Sigmoid colon (tissue), 7 donors: Measurements from ENCODE around the gene CBR3. TPM values are rescaled to one million over a fixed set of nuclear protein-coding genes. Genes with fewer than 3 reads are reported as not detected.
"Not testable (repeated sequence)": the region's sequence is repeated elsewhere in the genome, so short reads cannot be mapped to it uniquely, and the experiment has no call there.

Source experiments
- DNase-seq: peaks from one replicate; pipeline ENCODE4 v3.0.0-alpha.2; 2019
- H3K27ac ChIP-seq, 4 donors: fragments of 200-600 bp; sonication (generic); one replicate each; pipeline ENCODE4 v1.5.1; 2016 to 2019; ENCODE audit warnings: mild to moderate bottlenecking in 1 of 4
- H3K27me3 ChIP-seq, 3 donors: fragments of 200-600 bp; sonication (generic); one replicate each; pipeline ENCODE4 v1.5.1; 2019; ENCODE audit warnings: mild to moderate bottlenecking in 1 of 3
- H3K36me3 ChIP-seq, 4 donors: fragments of 200-600 bp; sonication (generic); one replicate each; pipeline ENCODE4 v1.5.1; 2016 to 2019
- H3K4me1 ChIP-seq, 4 donors: fragments of 200-600 bp; sonication (generic); one replicate each; pipeline ENCODE4 v1.5.1; 2017 to 2019
- H3K4me3 ChIP-seq, 4 donors: fragments of 200-600 bp; sonication (generic); one replicate each; pipeline ENCODE4 v1.5.1; 2017 to 2019; ENCODE audit warnings: mild to moderate bottlenecking in 2 of 4, moderate library complexity in 1 of 4
- H3K9me3 ChIP-seq, 4 donors: fragments of 200-600 bp in 3 of 4; sonication (generic) in 3 of 4; one replicate each; pipeline versions ENCODE4 v1.5.1 to v1.6.1; 2013 to 2019
- EP300 ChIP-seq, 4 donors: sonication (generic); formaldehyde crosslinking; IDR thresholded peaks; one replicate each; pipeline ENCODE4 v1.6.1; 2017; ENCODE audit warnings: antibody characterized with exemption in 4 of 4
- POLR2A ChIP-seq, 2 donors: fragments of 450-650 bp; IDR thresholded peaks; one replicate each; pipeline ENCODE4 v1.6.1; 2016; ENCODE audit warnings: antibody characterized with exemption in 2 of 2, mild to moderate bottlenecking in 2 of 2, moderate library complexity in 2 of 2
- POLR2AphosphoS5 ChIP-seq, 4 donors: sonication (generic); formaldehyde crosslinking; IDR thresholded peaks; one replicate each; pipeline ENCODE4 v1.6.1; 2017; ENCODE audit warnings: antibody characterized with exemption in 4 of 4
- WGBS, 2 donors: extraction: QIAGEN DNeasy Blood & Tissue Kit; methylation state at CpG; one replicate each; pipeline ENCODE4 v1.1.7; 2013; 5-methylcytosine and 5-hydroxymethylcytosine counted together
- intact Hi-C: fragments of 100-400 bp; cut with DNase I; formaldehyde crosslinking; loops from one replicate; pipeline ENCODE4 v1.15.1; 2023
- polyA plus RNA-seq, 3 donors: library from polyadenylated mRNA; stranded (reverse); fragments of 200-250 nt; gene quantifications; one replicate each; pipeline ENCODE4 v1.2.3, GENCODE V29; 2013
- total RNA-seq, 4 donors: library from RNA; depleted of rRNA; stranded (reverse); fragments of >200 nt; gene quantifications; one replicate each; pipeline ENCODE4 v1.1.0, GENCODE V29; 2016
- TF ChIP-seq, protein P1 (sequence below), 4 experiments: fragments of 450-650 bp in 3 of 4; fragments of 200-600 bp in 1 of 4; IDR thresholded peaks; one replicate each; pipeline ENCODE4 v1.5.1; 2016 to 2019; ENCODE audit warnings: antibody characterized with exemption in 4 of 4, mild to moderate bottlenecking in 3 of 4, moderate library complexity in 2 of 4
- donor health status: healthy with polysubstance abuse.
- donor health status: Bipolar disorder and iron deficiency.
- donor health status: healthy.

CBR3 gene
- total and polyA plus RNA-seq, 7 donors = 2.3 to 17.8 (median 10.2) TPM

DNA sequence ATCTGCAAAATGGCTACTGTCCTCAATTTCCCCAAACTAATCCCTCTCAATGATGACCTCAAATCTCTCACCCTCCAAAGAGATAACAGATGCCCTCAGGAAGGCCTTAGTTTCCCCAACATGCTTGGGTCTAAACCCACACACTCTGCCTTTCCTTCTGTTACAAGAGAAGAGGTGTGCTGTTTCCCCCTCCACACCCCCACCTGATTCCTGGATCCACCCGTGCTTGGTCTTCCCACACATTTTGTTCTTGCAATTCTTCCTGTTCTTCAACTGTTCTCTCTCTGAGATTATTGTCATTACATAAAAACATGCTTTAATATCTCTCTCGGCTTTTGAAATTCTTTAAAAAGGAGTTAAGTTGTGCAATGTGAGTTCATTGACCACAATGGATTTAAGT is 5.7 kb upstream of the CBR3 start:
- intact Hi-C loops = no loop called here
- Histone ChIP-seq H3K27me3 (no peaks in the 10 kb centered on the region), H3K4me3 (no peak overlapping the region), H3K27ac (peak overlapping the region in 2 of 4 donors; percentile 70), H3K4me1 (peaks cover 0 to 14% (median 11%) of the 10 kb centered on the region in 4 donors), H3K36me3 (no peaks in the 10 kb centered on the region), H3K9me3 (no peaks in the 10 kb centered on the region)
- peak; percentile 11 for DNase-seq
- 61 to 66% methylated on average over 2 of the region's 2 CpGs for WGBS, 2 donors
- TF ChIP-seq, protein P1, sequence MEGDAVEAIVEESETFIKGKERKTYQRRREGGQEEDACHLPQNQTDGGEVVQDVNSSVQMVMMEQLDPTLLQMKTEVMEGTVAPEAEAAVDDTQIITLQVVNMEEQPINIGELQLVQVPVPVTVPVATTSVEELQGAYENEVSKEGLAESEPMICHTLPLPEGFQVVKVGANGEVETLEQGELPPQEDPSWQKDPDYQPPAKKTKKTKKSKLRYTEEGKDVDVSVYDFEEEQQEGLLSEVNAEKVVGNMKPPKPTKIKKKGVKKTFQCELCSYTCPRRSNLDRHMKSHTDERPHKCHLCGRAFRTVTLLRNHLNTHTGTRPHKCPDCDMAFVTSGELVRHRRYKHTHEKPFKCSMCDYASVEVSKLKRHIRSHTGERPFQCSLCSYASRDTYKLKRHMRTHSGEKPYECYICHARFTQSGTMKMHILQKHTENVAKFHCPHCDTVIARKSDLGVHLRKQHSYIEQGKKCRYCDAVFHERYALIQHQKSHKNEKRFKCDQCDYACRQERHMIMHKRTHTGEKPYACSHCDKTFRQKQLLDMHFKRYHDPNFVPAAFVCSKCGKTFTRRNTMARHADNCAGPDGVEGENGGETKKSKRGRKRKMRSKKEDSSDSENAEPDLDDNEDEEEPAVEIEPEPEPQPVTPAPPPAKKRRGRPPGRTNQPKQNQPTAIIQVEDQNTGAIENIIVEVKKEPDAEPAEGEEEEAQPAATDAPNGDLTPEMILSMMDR (IDR thresholded peaks at IDR 0.05) = no peak
- TF ChIP-seq POLR2A (IDR thresholded peaks at IDR 0.05) = no peak
- TF ChIP-seq POLR2AphosphoS5 (IDR thresholded peaks at IDR 0.05) = no peak
- TF ChIP-seq EP300 (IDR thresholded peaks at IDR 0.05) = no peak

DNA sequence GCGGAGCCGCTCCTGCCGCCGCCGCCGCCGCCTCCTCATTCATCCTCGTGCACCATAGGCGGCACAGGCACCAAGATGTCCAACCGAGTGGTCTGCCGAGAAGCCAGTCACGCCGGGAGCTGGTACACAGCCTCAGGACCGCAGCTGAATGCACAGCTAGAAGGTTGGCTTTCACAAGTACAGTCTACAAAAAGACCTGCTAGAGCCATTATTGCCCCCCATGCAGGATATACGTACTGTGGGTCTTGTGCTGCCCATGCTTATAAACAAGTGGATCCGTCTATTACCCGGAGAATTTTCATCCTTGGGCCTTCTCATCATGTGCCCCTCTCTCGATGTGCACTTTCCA is 4.5 kb upstream of the CBR3 start:
- WGBS, 2 donors = 19 to 22% methylated on average over 10 to 11 of the region's 18 CpGs
- peak; percentile 32 for DNase-seq

GRCh38 chr21:36130839-36131238 is 4.0 kb upstream of the CBR3 start:
- H3K9me3 ChIP-seq, DNase-seq, H3K4me3 ChIP-seq, intact Hi-C loops, H3K36me3 ChIP-seq, H3K27me3 ChIP-seq, H3K27ac ChIP-seq: not testable (repeated sequence)
- WGBS, 2 donors = 91 to 93% methylated on average over 5 of the region's 5 CpGs
- H3K4me1 ChIP-seq = peaks cover 0 to 21% (median 16%) of the 10 kb centered on the region in 4 donors

More for the DNA sequence above, 4.5 kb upstream of the CBR3 start:
- H3K36me3 ChIP-seq, intact Hi-C loops, H3K9me3 ChIP-seq, H3K27me3 ChIP-seq: not testable (repeated sequence)
- Histone ChIP-seq H3K4me3 (peak overlapping the region; percentile 38 to 63 (median 59)), H3K4me1 (peaks cover 0 to 21% (median 17%) of the 10 kb centered on the region in 4 donors), H3K27ac (peak overlapping the region in 2 of 4 donors; percentile 70)

GRCh38 chr21:36132696-36133095 is 2.2 kb upstream of the CBR3 start:
- intact Hi-C loops = no loop called here
- Histone ChIP-seq H3K36me3 (no peaks in the 10 kb centered on the region), H3K27ac (no peak overlapping the region), H3K4me1 (peaks cover 0 to 22% (median 21%) of the 10 kb centered on the region in 4 donors), H3K9me3 (no peaks in the 10 kb centered on the region), H3K4me3 (no peak overlapping the region), H3K27me3 (no peaks in the 10 kb centered on the region)
- peak; percentile 74 for DNase-seq
- no peak for TF ChIP-seq POLR2A (IDR thresholded peaks at IDR 0.05)
- TF ChIP-seq POLR2AphosphoS5 (IDR thresholded peaks at IDR 0.05) = no peak
- TF ChIP-seq, protein P1 (IDR thresholded peaks at IDR 0.05) = no peak
- TF ChIP-seq EP300 (IDR thresholded peaks at IDR 0.05) = no peak
- WGBS, 2 donors = 55 to 77% methylated on average over 8 of the region's 8 CpGs

DNA sequence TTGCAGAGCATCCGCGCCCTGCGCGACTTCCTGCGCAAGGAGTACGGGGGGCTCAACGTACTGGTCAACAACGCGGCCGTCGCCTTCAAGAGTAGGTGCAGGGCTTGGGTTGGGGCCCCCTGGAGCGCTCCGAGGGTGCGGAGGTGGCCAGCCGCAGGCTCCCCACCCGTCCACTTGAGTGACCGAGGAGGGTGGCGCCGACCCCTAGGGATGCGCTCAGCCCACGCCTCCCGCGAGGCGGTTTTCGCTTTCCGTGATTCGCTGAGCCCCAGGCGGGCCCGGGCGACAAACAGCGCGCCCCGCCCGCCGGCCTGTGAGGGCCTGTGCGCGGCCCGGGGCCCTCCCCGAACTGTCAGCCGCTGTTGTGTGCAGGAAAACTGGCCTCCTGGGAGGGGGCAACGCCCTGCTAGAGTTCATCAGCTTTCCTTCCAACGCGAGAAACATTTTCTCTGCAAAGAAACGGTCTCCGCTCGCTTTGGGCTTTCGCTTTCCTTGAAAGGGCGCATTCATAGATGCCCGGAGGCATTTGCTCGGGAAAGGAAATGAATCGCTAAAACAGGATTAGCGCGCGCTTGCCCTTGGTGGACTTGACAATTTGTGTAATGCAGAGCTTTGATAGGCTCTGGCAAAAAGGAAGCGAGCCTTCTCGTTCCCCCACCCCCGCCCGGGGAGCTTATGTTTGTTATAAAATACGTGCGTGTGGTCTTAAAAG is 668 bp downstream of the CBR3 start:
- DNase-seq = peak; percentile 88
- peaks cover 0 to 4% (median 0%) of the 10 kb centered on the region in 4 donors for H3K36me3 ChIP-seq
- peak overlapping the region; percentile 56 to 72 (median 62) for H3K4me3 ChIP-seq
- no peaks in the 10 kb centered on the region for H3K27me3 ChIP-seq
- no peaks in the 10 kb centered on the region for H3K9me3 ChIP-seq
- peak; percentile 37 to 62 for TF ChIP-seq POLR2A (IDR thresholded peaks at IDR 0.05)
- peak; percentile 69 to 92 (median 86) for TF ChIP-seq POLR2AphosphoS5 (IDR thresholded peaks at IDR 0.05)
- TF ChIP-seq EP300 (IDR thresholded peaks at IDR 0.05) = no peak
- TF ChIP-seq, protein P1 (IDR thresholded peaks at IDR 0.05) = no peak
- 0% methylated on average over 60 of the region's 60 CpGs for WGBS, 2 donors
- H3K4me1 ChIP-seq = peaks cover 0 to 22% (median 18%) of the 10 kb centered on the region in 4 donors
- intact Hi-C loops = loop anchor here (5.0 kb wide), 2 partner anchors 197 to 252 kb away; partner anchors contain the start of gene CHAF1B
- H3K27ac ChIP-seq = peak overlapping the region; percentile 87 to 95 (median 90)

DNA sequence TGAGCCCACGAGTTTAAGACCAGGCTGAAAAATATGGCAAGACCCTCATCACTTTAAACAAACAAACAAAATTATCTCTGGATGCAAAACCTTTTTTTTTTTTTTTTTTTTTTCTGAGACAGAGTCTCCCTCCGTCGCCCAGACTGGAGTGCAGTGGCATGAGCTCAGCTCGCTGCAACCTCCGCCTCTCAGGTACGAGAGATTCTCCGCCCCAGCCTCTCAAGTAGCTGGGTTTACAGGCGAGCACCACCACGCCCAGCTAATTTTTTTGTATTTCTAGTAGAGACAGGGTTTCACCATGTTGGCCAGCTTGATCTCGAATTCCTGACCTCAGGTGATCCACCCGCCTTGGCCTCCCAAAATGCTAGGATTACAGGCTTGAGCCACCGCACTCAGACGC is 4.9 kb downstream of the CBR3 start:
- not testable (repeated sequence) for H3K9me3 ChIP-seq, H3K4me3 ChIP-seq, H3K27ac ChIP-seq, H3K27me3 ChIP-seq, H3K36me3 ChIP-seq
- peak; percentile 53 for DNase-seq
- whole genome bisulfite sequencing, 2 donors = 88 to 95% methylated on average over 13 of the region's 13 CpGs
- H3K4me1 ChIP-seq = peaks cover 0 to 11% (median 6%) of the 10 kb centered on the region in 4 donors
- intact Hi-C loops = loop anchor here (5.0 kb wide), 4 partner anchors 73 to 248 kb away; partner anchors contain the start of gene CHAF1B
